Activated T-cell treated with anti-CD3 and anti-CD28 coated beads, Interleukin-2, amount 50 U/mL, for 24 hours (primary cell): ENCODE results near the gene IFI16.
"Not testable (repeated sequence)": the region's sequence is repeated elsewhere in the genome, so short reads cannot be mapped to it uniquely, and the experiment has no call there.

Source experiments
- DNase-seq: peaks from one replicate; pipeline ENCODE4 v3.0.0-alpha.2; 2020
- H3K27ac Mint-ChIP-seq: 2 replicates; pipeline ENCODE4 v1.8.0; 2020; ENCODE audit warnings: mild to moderate bottlenecking, mixed read lengths
- H3K27me3 Mint-ChIP-seq: 2 replicates; pipeline ENCODE4 v1.8.0; 2020; ENCODE audit warnings: mixed read lengths
- H3K36me3 Mint-ChIP-seq: 2 replicates; pipeline ENCODE4 v1.8.0; 2020; ENCODE audit warnings: low read depth, mixed read lengths
- H3K4me1 Mint-ChIP-seq: 2 replicates; pipeline ENCODE4 v1.8.0; 2020; ENCODE audit warnings: low read depth, mixed read lengths
- H3K4me3 Mint-ChIP-seq: 2 replicates; pipeline ENCODE4 v1.8.0; 2020; ENCODE audit warnings: mild to moderate bottlenecking, moderate library complexity, mixed read lengths
- H3K9me3 Mint-ChIP-seq: 2 replicates; pipeline ENCODE4 v1.8.0; 2020; ENCODE audit warnings: mixed read lengths

IFI16 gene

DNA sequence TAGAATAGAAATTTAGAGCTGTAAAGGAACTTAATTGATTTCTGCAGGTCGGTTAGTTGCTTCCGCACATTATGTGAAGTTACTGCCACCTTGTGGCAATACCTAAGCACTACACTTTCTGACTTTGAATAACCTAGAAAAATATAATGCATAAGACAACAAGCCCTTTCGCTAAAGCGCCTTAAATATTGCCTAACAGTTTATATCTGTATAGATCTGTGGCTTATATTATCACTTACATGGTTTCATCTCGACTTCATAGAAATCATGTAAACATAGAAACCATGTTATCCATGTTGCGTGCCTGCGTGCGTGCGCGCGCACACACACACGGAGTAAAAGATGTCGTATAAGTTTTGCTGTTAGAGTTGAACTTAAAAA lies 10.9 kb upstream of the IFI16 start:
- Mint-ChIP-seq H3K27me3 (no peaks in the 10 kb centered on the region), H3K9me3 (no peaks in the 10 kb centered on the region), H3K4me1 (peaks cover 37% of the 10 kb centered on the region), H3K27ac (peak overlapping the region; percentile 76), H3K4me3 (peak overlapping the region; percentile 26), H3K36me3 (peaks cover 29% of the 10 kb centered on the region)
- DNase-seq = no peak

DNA sequence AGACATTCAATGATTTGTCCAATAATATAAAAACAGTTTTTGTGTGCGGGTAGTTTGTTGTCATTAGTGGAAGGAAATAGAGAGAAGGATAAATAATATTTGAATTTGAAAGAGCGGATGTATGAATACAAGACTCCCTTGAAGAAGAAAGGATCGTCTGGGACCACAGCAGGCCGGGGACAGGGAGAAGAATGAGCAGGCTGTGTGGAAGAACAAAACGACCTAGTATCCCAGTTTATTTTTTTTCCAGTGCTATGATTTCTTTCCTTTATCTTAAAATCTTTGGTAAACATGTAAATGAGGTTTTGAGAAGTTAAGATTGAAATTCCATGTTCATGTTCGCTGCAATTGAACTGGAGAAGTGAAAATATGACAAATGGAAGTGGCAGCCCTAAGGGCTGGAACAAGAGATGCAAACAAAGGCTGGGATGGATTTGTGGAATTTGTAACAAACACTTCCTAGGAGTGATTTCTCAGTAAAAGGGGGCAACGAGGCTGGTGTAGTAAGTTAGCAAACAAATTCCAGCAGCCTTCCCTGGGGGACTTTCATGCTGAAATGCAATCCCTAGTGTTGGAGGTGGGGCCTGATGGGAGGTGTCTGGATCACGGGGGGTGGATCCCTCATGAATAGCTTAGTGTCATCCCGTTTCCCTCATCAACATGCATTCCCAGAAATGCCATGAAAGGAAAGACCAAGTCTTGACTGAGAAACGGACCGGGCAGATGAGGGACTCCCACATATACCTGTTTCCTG lies 10.2 kb upstream of the IFI16 start:
- H3K9me3 Mint-ChIP-seq = no peaks in the 10 kb centered on the region
- peaks cover 37% of the 10 kb centered on the region for H3K4me1 Mint-ChIP-seq
- DNase-seq = no peak
- H3K27ac Mint-ChIP-seq = no peak overlapping the region
- H3K27me3 Mint-ChIP-seq = no peaks in the 10 kb centered on the region
- H3K4me3 Mint-ChIP-seq = no peak overlapping the region
- H3K36me3 Mint-ChIP-seq = peaks cover 26% of the 10 kb centered on the region

DNA sequence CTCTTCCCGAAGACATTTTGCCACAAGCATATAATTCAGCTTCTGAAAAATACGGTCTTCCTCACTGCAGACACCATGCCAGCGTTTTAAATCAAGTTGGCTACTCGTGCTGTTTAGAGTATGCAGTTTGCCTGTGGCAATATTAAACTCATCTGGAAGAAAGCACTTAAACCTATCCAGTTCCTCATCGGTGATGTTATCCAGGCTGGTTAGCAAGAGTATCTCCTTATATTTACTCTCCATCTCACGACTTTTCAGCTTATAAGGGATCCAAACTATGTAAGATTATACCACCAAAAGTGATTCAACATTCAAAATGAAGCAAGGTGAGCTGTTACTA lies 9.7 kb upstream of the IFI16 start:
- DNase-seq = no peak
- Mint-ChIP-seq H3K4me1 (peaks cover 40% of the 10 kb centered on the region), H3K27ac (no peak overlapping the region), H3K36me3 (peaks cover 25% of the 10 kb centered on the region), H3K27me3 (no peaks in the 10 kb centered on the region), H3K4me3 (no peak overlapping the region), H3K9me3 (no peaks in the 10 kb centered on the region)

- H3K27ac Mint-ChIP-seq = no peak overlapping the region
- H3K4me1 Mint-ChIP-seq = peaks cover 45% of the 10 kb centered on the region
- H3K9me3 Mint-ChIP-seq = no peaks in the 10 kb centered on the region
- no peaks in the 10 kb centered on the region for H3K27me3 Mint-ChIP-seq
- H3K36me3 Mint-ChIP-seq = peaks cover 30% of the 10 kb centered on the region
- no peak for DNase-seq
- H3K4me3 Mint-ChIP-seq = no peak overlapping the region
Measured at GRCh38 chr1:159000625-159001024, 9.1 kb upstream of the IFI16 start.

DNA sequence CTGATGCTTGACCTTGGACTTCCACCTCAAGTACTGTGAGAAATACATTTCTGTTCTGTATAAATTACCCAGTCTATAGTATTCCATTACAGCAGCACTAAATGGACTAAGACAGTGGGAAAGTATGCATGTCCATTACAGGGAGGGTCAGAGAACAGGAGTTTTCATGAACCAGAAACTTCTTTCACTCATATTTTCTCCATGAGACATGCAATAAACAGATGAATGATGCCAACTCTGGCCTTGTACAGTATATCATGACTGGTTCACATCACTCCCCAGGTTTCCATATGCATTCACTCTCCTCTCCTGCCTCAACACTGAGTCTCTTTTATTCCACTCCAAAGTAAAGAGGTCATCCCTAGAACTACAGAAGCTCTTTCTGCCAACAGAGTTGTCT lies 4.5 kb upstream of the IFI16 start:
- H3K4me3 Mint-ChIP-seq = no peak overlapping the region
- H3K9me3 Mint-ChIP-seq = peaks cover 4% of the 10 kb centered on the region
- H3K36me3 Mint-ChIP-seq = peaks cover 42% of the 10 kb centered on the region
- H3K4me1 Mint-ChIP-seq = peaks cover 50% of the 10 kb centered on the region
- peak overlapping the region; percentile 35 for H3K27ac Mint-ChIP-seq
- no peak for DNase-seq
- no peaks in the 10 kb centered on the region for H3K27me3 Mint-ChIP-seq

GRCh38 chr1:159005676-159006075 lies 4.0 kb upstream of the IFI16 start:
- Mint-ChIP-seq H3K36me3 (peaks cover 43% of the 10 kb centered on the region), H3K27ac (peak overlapping the region; percentile 35), H3K4me1 (peaks cover 49% of the 10 kb centered on the region), H3K27me3 (no peaks in the 10 kb centered on the region), H3K9me3 (peaks cover 4% of the 10 kb centered on the region), H3K4me3 (no peak overlapping the region)
- DNase-seq = no peak

- H3K9me3 Mint-ChIP-seq, DNase-seq, H3K4me3 Mint-ChIP-seq, H3K27me3 Mint-ChIP-seq: not testable (repeated sequence)
- Mint-ChIP-seq H3K4me1 (peaks cover 47% of the 10 kb centered on the region), H3K27ac (peak overlapping the region; percentile 35), H3K36me3 (peaks cover 48% of the 10 kb centered on the region)
Measured at GRCh38 chr1:159006210-159006807, 3.4 kb upstream of the IFI16 start.

GRCh38 chr1:159007726-159008125 lies 2.0 kb upstream of the IFI16 start:
- DNase-seq = no peak

GRCh38 chr1:159008744-159009188 lies 941 bp upstream of the IFI16 start:
- H3K36me3 Mint-ChIP-seq = peaks cover 71% of the 10 kb centered on the region
- peak overlapping the region; percentile 99 for H3K27ac Mint-ChIP-seq
- no peaks in the 10 kb centered on the region for H3K27me3 Mint-ChIP-seq
- H3K4me3 Mint-ChIP-seq = peak overlapping the region; percentile 87
- peaks cover 4% of the 10 kb centered on the region for H3K9me3 Mint-ChIP-seq
- DNase-seq = no peak
- peaks cover 53% of the 10 kb centered on the region for H3K4me1 Mint-ChIP-seq

More at GRCh38 chr1:159007726-159008125, 2.0 kb upstream of the IFI16 start:
- no peaks in the 10 kb centered on the region for H3K27me3 Mint-ChIP-seq
- H3K27ac Mint-ChIP-seq = peak overlapping the region; percentile 85
- H3K36me3 Mint-ChIP-seq = peaks cover 60% of the 10 kb centered on the region
- H3K4me1 Mint-ChIP-seq = peaks cover 52% of the 10 kb centered on the region
- peaks cover 4% of the 10 kb centered on the region for H3K9me3 Mint-ChIP-seq
- H3K4me3 Mint-ChIP-seq = peak overlapping the region; percentile 10

DNA sequence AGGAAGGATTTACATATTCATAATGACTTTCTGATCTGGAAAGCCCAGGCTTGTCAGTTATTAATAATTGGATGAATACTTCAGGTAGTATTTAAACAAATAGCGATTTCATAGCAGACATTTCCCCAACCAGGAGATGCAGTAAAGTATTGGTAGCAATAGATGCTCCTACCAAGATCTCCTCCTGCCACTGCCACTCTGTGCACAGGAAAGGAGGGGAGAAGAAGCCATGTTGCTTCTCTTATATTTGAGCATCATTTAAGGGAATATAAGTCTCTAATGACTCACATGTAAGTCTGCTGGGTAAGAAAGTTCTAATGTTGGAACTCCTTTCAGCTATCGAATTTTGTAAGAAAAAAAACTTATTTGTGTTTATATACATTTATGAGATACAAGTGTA lies 420 bp upstream of the IFI16 start:
- Mint-ChIP-seq H3K4me3 (peak overlapping the region; percentile 87), H3K9me3 (peaks cover 4% of the 10 kb centered on the region), H3K36me3 (peaks cover 76% of the 10 kb centered on the region), H3K27ac (peak overlapping the region; percentile 99), H3K4me1 (peaks cover 57% of the 10 kb centered on the region), H3K27me3 (no peaks in the 10 kb centered on the region)
- DNase-seq = no peak

- no peak for DNase-seq
- Mint-ChIP-seq H3K4me3 (peak overlapping the region; percentile 87), H3K27me3 (no peaks in the 10 kb centered on the region), H3K4me1 (peaks cover 59% of the 10 kb centered on the region), H3K9me3 (peaks cover 4% of the 10 kb centered on the region), H3K36me3 (peaks cover 82% of the 10 kb centered on the region), H3K27ac (peak overlapping the region; percentile 99)
Measured at GRCh38 chr1:159010391-159010790, 684 bp downstream of the IFI16 start.

DNA sequence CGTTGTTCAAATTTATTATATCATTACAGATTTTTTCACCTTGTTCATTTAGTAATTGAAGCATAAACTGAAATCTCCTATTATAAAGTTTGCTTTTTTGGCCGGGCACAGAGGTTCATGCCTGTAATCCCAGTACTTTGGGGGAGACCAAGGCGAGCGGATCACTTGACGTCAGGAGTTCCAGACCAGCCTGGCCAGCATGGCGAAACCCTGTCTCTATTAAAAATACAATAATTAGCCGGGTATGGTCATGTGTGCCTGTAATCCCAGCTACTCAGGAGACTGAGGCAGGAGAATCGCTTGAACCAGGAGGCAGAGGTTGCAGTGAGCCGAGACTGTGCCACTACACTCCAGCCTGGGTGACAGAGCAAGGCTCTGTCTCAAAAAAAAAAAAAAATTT lies 1.3 kb downstream of the IFI16 start:
- Mint-ChIP-seq H3K27ac (peak overlapping the region; percentile 99), H3K4me1 (peaks cover 59% of the 10 kb centered on the region), H3K4me3 (peak overlapping the region; percentile 87), H3K36me3 (peaks cover 83% of the 10 kb centered on the region)
- not testable (repeated sequence) for H3K27me3 Mint-ChIP-seq, H3K9me3 Mint-ChIP-seq
- DNase-seq = peak; percentile 64

GRCh38 chr1:159011751-159012150 lies 2.0 kb downstream of the IFI16 start:
- Mint-ChIP-seq H3K36me3 (peaks cover 84% of the 10 kb centered on the region), H3K27me3 (no peaks in the 10 kb centered on the region), H3K4me1 (peaks cover 60% of the 10 kb centered on the region), H3K9me3 (no peaks in the 10 kb centered on the region), H3K27ac (peak overlapping the region; percentile 97), H3K4me3 (peak overlapping the region; percentile 90)
- no peak for DNase-seq

- Mint-ChIP-seq H3K4me1 (peaks cover 58% of the 10 kb centered on the region), H3K27me3 (no peaks in the 10 kb centered on the region), H3K27ac (peak overlapping the region; percentile 97), H3K36me3 (peaks cover 85% of the 10 kb centered on the region), H3K4me3 (peak overlapping the region; percentile 90), H3K9me3 (no peaks in the 10 kb centered on the region)
- peak; percentile 63 for DNase-seq
Measured at GRCh38 chr1:159012495-159012894, 2.8 kb downstream of the IFI16 start.

DNA sequence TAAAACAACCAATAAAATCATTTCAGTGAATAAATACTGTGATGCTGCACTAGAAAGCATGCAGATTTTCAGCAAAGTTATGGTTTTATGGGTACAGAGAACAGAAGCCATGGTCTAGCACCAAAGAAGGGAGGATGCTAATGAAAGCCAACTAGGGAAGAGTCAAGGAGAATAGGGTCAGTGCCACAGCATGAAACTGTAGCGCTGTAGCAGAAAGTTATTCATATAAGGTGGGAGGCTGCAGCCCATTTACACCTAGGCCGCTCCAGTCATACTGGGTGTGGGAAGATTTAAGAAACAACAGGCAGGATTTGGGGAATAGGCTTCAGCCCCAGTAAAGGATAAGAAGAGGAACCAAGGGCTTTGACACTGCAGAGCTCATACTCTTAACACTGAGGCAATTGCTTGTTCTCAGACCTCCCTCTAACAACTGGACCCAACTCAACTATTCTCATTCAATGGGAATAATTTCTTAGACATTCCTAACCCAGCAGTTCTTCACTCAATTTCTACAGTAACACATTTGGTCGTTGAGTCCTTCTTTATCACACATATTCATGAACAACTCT lies 4.4 kb downstream of the IFI16 start:
- Mint-ChIP-seq H3K4me3 (peak overlapping the region; percentile 90), H3K36me3 (peaks cover 92% of the 10 kb centered on the region), H3K27me3 (no peaks in the 10 kb centered on the region), H3K4me1 (peaks cover 59% of the 10 kb centered on the region), H3K27ac (peak overlapping the region; percentile 97), H3K9me3 (no peaks in the 10 kb centered on the region)
- DNase-seq = no peak
